GM23248 (cell line): ENCODE data around the gene LTB4R.

ENCODE experiments used
- EZH2 ChIP-seq: fragments of 200-600 bp; sonication (generic); IDR thresholded peaks from 2 replicates; pipeline ENCODE4 v1.6.1; 2018; ENCODE audit warnings: antibody characterized with exemption, mild to moderate bottlenecking; ENCODE audit not compliant: insufficient read depth, poor library complexity, severe bottlenecking
- EZH2phosphoT487 ChIP-seq: fragments of 200-600 bp; sonication (generic); IDR thresholded peaks from 2 replicates; pipeline ENCODE4 v1.6.1; 2018; ENCODE audit warnings: antibody characterized with exemption, moderate library complexity, mild to moderate bottlenecking, low read depth; ENCODE audit not compliant: insufficient read depth

DNA sequence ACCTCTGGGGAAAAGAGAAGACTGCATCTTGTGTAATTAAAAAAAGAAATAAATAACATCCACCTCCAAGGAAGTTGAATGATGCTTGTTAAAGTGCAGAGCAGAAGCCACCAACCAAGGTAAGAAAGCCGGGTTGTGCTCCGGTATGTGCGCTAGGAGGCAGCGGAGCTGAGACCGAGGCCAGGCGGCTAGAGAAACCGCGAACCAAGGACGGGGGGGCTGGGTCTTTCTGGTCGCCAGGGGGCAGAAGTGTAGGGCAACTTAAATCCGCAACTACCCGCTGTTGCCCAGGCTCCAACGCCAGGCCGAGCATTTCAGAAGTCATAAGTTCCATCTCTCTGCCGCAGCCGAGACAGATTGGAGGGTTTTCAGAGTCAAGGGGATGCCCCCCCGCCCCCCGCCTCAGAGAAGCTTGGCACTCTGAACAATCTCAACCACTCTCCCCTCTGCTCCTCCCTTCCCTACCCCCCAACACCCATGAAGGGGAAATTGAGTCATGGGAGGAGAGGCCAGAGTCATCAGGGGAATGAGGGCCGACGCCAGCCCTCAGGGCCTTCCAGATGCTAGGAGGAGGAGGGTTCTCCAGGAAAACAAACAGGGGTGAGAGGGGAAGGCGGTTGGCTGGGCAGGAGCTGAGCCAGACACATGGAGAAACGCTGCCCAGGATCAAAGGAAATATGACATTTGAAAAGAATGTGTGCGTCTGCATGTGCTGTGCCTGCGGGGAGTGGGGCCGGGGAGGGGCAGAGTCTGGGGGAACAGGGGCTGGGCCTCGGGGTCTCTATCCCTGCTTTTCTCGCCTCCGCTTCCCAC lies 54.5 kb downstream of the LTB4R start:
- TF ChIP-seq EZH2phosphoT487 (no peak), EZH2 (no peak)
